Measurements from ENCODE around the gene AQP6. TPM values are rescaled to one million over a fixed set of nuclear protein-coding genes. Genes with fewer than 3 reads are reported as not detected.

The AQP6 gene
- total and polyA plus RNA-seq, 9 donors, result under 0.01 to 0.08 (median 0.04) TPM; not detected in 6

- H3K27ac ChIP-seq, result no peak overlapping the region
- H3K4me1 ChIP-seq (ENCODE audit: insufficient read depth), result no peaks in the 10 kb centered on the region
- TF ChIP-seq POLR2A (IDR thresholded peaks at IDR 0.05), result no peak
- no peak for TF ChIP-seq CTCF (IDR thresholded peaks at IDR 0.05)
- TF ChIP-seq EP300 (IDR thresholded peaks at IDR 0.05), result no peak
- 97 to 100% (median 100%) methylated on average over 1 of the region's 1 CpG for WGBS, 3 donors
- H3K9me3 ChIP-seq, result no peaks in the 10 kb centered on the region
- DNase-seq, result no peak
- H3K36me3 ChIP-seq, result no peaks in the 10 kb centered on the region
- intact Hi-C loops (cut with DNase I), result no loop called here
- H3K27me3 ChIP-seq, result no peaks in the 10 kb centered on the region
- no peak overlapping the region for H3K4me3 ChIP-seq
Measured at GRCh38 chr12:49939707-49940106, 33.0 kb upstream of the AQP6 start.

- 88 to 91% (median 90%) methylated on average over 13 of the region's 13 CpGs for WGBS, 3 donors
- H3K9me3 ChIP-seq, result no peaks in the 10 kb centered on the region
- H3K4me1 ChIP-seq (ENCODE audit: insufficient read depth), result peaks cover 3% of the 10 kb centered on the region
- no peak for TF ChIP-seq CTCF (IDR thresholded peaks at IDR 0.05)
- no peak for TF ChIP-seq EP300 (IDR thresholded peaks at IDR 0.05)
- H3K4me3 ChIP-seq, result no peak overlapping the region
- H3K27ac ChIP-seq, result no peak overlapping the region
- no peaks in the 10 kb centered on the region for H3K27me3 ChIP-seq
- intact Hi-C loops (cut with DNase I), result no loop called here
- DNase-seq, result no peak
- no peaks in the 10 kb centered on the region for H3K36me3 ChIP-seq
Measured at GRCh38 chr12:49941556-49942511, 30.9 kb upstream of the AQP6 start.

DNA sequence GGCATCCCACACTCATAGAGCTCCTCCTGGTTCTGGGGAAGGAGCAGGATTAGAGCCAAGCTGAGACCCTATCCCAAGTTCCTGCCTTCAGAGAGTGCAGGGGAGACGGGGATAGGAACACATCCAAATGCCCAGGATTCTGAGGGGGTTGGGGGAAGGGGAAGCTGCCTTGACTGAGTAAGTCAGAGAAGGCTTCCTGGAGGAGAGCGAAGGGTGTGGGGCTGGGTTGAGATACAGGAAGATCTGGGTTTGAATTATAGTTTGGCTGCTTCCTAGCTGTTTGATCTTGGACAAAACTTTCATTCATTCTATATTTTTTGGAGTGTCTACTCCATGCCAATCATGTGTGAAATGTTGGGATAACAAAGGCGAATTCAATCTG is 30.2 kb upstream of the AQP6 start:
- WGBS, 3 donors, result 96 to 100% (median 96%) methylated on average over 3 of the region's 3 CpGs
- Histone ChIP-seq H3K4me1 (ENCODE audit: insufficient read depth) (peaks cover 3% of the 10 kb centered on the region), H3K36me3 (no peaks in the 10 kb centered on the region), H3K9me3 (no peaks in the 10 kb centered on the region), H3K4me3 (no peak overlapping the region), H3K27me3 (no peaks in the 10 kb centered on the region), H3K27ac (no peak overlapping the region)
- DNase-seq, result no peak
- TF ChIP-seq POLR2A (IDR thresholded peaks at IDR 0.05) (no peak), EP300 (IDR thresholded peaks at IDR 0.05) (no peak), CTCF (IDR thresholded peaks at IDR 0.05) (no peak)
- intact Hi-C loops (cut with DNase I), result no loop called here

- intact Hi-C loops (cut with DNase I), result no loop called here
- TF ChIP-seq CTCF (IDR thresholded peaks at IDR 0.05) (no peak), EP300 (IDR thresholded peaks at IDR 0.05) (no peak), POLR2A (IDR thresholded peaks at IDR 0.05) (no peak)
- Histone ChIP-seq H3K4me1 (ENCODE audit: insufficient read depth) (peaks cover 3% of the 10 kb centered on the region), H3K36me3 (no peaks in the 10 kb centered on the region), H3K9me3 (no peaks in the 10 kb centered on the region), H3K27ac (no peak overlapping the region), H3K4me3 (no peak overlapping the region), H3K27me3 (no peaks in the 10 kb centered on the region)
- WGBS, 3 donors, result 76 to 79% (median 77%) methylated on average over 14 of the region's 14 CpGs
- no peak for DNase-seq
Measured at GRCh38 chr12:49942921-49943624, 29.7 kb upstream of the AQP6 start.
